HFFc6 (cell line): ENCODE data around the gene ADGRL1. TPM values are rescaled to one million over a fixed set of nuclear protein-coding genes. Genes with fewer than 3 reads are reported as not detected.
"Not testable (repeated sequence)": the region's sequence is repeated elsewhere in the genome, so short reads cannot be mapped to it uniquely, and the experiment has no call there.

Experiments used
- DNase-seq: peaks from one replicate; pipeline ENCODE4 v3.0.0-alpha.2; 2018
- H3K27ac Mint-ChIP-seq: 2 replicates; pipeline ENCODE4 v1.8.0; 2020; ENCODE audit warnings: mild to moderate bottlenecking, mixed read lengths
- H3K27me3 Mint-ChIP-seq: 2 replicates; pipeline ENCODE4 v1.8.0; 2021; ENCODE audit warnings: mild to moderate bottlenecking, moderate library complexity, mixed read lengths; ENCODE audit not compliant: insufficient read depth
- H3K36me3 Mint-ChIP-seq: 2 replicates; pipeline ENCODE4 v1.8.0; 2021; ENCODE audit warnings: low read depth, mixed read lengths
- H3K4me1 Mint-ChIP-seq: 2 replicates; pipeline ENCODE4 v1.8.0; 2020; ENCODE audit warnings: low read depth, mixed read lengths
- H3K4me3 Mint-ChIP-seq: 2 replicates; pipeline ENCODE4 v1.8.0; 2020; ENCODE audit warnings: mild to moderate bottlenecking, moderate library complexity, mixed read lengths
- H3K9me3 Mint-ChIP-seq: 2 replicates; pipeline ENCODE4 v1.8.0; 2020; ENCODE audit warnings: mild to moderate bottlenecking, mixed read lengths
- total RNA-seq, 6 experiments: library from RNA; stranded (reverse); fragmentation: NEBNext Ultra II Directional; extraction: Animal tissue kit (Norgen Biotek cat#: 25700); gene quantifications; 2 replicates in 1 of 6; 3 replicates in 5 of 6; pipeline ENCODE4 v1.2.3, GENCODE V29; 2021
- TF ChIP-seq, protein P1 (sequence below): fragments of 200-600 bp; sonication (generic); IDR thresholded peaks from 2 replicates; pipeline ENCODE4 v1.5.0; 2021; ENCODE audit warnings: antibody characterized with exemption, mild to moderate bottlenecking

The ADGRL1 gene
- total RNA-seq, 6 experiments from 2014 or later, result 1.6 to 2.9 (median 2.2) TPM

DNA sequence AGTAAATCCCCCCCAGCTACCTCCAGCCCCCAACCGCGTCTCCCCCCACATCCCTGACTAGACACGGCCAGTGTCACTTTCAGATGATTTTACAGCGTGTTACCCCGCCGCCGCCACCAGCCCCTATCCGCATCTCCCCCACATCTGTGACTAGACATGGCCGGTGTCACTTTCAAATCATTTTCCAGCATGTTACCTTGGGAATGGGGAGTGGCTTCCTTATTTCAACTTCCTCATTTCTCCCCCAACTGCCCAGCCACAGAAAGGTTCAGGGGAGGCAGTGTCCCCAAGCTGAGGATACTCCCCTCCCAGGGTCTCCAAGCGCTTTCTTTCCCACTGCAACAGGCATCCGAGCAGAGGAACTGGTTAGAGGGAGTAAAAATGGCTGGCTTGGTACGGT lies 18.4 kb downstream of the ADGRL1 start:
- Mint-ChIP-seq H3K27ac (no peak overlapping the region), H3K4me3 (no peak overlapping the region), H3K27me3 (peaks cover 32% of the 10 kb centered on the region), H3K4me1 (no peaks in the 10 kb centered on the region), H3K9me3 (no peaks in the 10 kb centered on the region), H3K36me3 (no peaks in the 10 kb centered on the region)
- TF ChIP-seq, protein P1, sequence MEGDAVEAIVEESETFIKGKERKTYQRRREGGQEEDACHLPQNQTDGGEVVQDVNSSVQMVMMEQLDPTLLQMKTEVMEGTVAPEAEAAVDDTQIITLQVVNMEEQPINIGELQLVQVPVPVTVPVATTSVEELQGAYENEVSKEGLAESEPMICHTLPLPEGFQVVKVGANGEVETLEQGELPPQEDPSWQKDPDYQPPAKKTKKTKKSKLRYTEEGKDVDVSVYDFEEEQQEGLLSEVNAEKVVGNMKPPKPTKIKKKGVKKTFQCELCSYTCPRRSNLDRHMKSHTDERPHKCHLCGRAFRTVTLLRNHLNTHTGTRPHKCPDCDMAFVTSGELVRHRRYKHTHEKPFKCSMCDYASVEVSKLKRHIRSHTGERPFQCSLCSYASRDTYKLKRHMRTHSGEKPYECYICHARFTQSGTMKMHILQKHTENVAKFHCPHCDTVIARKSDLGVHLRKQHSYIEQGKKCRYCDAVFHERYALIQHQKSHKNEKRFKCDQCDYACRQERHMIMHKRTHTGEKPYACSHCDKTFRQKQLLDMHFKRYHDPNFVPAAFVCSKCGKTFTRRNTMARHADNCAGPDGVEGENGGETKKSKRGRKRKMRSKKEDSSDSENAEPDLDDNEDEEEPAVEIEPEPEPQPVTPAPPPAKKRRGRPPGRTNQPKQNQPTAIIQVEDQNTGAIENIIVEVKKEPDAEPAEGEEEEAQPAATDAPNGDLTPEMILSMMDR, result no peak
- DNase-seq, result no peak

DNA sequence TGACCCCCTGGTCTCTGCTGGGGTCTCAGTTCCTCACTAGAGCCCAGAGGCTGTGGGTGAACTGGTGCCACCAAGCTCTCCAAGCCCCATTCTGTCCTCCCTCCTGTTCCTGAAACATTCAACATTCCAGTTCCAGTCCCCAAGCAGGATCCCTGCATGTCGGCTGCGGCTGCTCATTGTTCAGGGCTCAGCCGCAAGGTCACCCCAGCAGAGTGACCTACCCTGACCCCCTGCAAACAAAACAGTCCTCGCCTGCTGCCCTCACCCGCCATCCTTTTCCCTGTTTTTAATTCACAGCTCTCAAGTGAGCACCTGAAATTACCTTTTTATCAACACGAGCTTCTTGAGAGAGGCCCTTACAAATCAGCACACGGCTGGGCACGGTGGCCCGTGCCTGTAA lies 19.3 kb downstream of the ADGRL1 start:
- not testable (repeated sequence) for H3K4me3 Mint-ChIP-seq, DNase-seq, H3K36me3 Mint-ChIP-seq, H3K4me1 Mint-ChIP-seq, H3K9me3 Mint-ChIP-seq, H3K27ac Mint-ChIP-seq
- peaks cover 32% of the 10 kb centered on the region for H3K27me3 Mint-ChIP-seq

DNA sequence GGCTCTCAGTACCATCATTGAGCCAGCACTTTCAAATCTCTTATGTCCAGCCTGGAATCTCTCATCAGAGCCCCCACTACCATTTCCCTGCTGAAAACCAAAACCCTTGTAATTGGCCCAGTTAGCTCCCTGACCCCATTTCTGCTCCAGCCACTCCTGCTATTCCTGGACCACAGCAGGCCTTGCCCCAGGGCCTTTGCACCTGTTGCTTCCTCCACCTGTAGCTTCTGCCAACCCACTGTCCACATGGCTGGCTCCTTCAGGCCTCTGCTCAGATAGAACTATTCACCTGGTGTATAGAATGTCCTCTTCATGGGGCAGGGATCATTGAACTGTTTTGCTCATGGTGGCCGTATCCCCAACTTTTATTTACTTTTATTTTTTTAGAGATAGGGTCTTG lies 20.3 kb downstream of the ADGRL1 start:
- H3K36me3 Mint-ChIP-seq, H3K27ac Mint-ChIP-seq, H3K4me1 Mint-ChIP-seq, H3K9me3 Mint-ChIP-seq, DNase-seq, H3K4me3 Mint-ChIP-seq: not testable (repeated sequence)
- H3K27me3 Mint-ChIP-seq, result peaks cover 31% of the 10 kb centered on the region

DNA sequence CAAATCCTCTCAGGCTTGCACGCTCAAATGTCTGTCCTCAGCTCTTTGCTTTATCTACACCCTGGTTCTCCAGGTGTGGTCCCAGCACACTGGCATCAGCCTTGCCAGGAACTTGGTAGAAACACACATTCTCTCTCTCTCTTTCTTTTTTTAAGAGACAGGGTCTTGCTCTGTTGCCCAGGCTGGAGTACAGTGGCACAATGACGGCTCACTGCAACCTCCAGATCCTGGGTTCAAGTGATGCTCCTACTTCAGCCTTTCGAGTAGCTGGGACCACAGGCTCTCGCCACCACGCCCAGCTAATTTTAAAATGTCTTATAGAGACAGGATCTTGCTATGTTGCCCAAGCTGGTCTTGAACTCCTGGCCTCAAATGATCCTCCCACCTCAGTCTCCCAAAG lies 20.8 kb downstream of the ADGRL1 start:
- H3K9me3 Mint-ChIP-seq, result no peaks in the 10 kb centered on the region
- H3K4me1 Mint-ChIP-seq, result no peaks in the 10 kb centered on the region
- TF ChIP-seq, protein P1, result no peak
- H3K27ac Mint-ChIP-seq, result no peak overlapping the region
- H3K27me3 Mint-ChIP-seq, result peaks cover 31% of the 10 kb centered on the region
- H3K36me3 Mint-ChIP-seq, result no peaks in the 10 kb centered on the region
- DNase-seq, result no peak
- no peak overlapping the region for H3K4me3 Mint-ChIP-seq

DNA sequence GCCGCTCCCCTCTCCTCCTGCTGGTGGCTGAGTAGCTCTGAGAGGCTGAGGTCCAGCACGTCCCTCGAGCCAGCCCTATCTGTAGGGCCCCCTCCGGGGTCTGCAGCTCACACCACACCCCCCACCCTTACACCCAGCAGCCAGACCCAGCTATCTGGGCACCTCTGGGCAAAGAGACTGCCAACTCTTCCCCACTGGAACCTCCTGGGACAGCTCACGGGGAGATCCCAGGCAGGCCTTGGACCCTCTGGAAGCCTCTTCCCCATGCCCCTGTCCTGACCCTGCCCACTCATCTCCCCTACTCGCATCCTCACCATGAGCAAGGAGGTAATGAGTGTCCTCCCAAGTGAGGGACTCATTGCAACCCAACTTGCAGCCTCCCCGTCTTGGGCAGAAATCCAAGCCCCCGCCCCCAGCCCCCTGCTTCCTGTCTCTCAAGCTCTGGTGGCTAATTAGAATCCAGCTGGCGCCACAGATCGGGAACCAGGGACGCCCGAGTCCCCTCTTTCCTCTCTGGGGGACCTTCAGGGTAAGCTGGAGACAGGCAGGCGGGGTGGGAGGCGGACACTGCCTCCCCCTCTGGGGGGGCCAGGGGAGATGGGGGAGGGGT lies 22.1 kb downstream of the ADGRL1 start:
- Mint-ChIP-seq H3K27me3 (peaks cover 29% of the 10 kb centered on the region), H3K4me1 (no peaks in the 10 kb centered on the region), H3K9me3 (no peaks in the 10 kb centered on the region), H3K27ac (no peak overlapping the region), H3K36me3 (no peaks in the 10 kb centered on the region), H3K4me3 (no peak overlapping the region)
- no peak for DNase-seq
- TF ChIP-seq, protein P1, result no peak

DNA sequence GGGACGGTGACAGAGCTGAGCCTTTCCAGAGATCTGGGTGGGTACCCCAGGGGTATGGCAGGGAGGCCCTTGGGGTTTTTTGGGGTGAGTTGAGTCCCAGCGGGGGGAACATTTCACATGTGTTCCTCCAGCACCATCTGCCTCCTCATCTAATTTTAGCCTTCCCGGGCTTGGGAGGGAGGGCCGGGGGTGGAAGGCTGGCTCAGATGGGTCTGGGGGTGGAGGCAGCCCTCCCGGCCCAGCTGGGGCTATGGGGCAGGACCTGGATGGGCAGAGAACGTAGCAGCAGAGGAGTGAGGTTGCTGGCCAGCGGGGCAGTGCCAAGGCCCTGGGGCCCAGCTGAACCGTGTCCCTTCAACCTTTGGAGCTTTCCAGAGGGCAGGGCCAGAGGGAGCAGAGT lies 23.5 kb downstream of the ADGRL1 start:
- no peaks in the 10 kb centered on the region for H3K36me3 Mint-ChIP-seq
- no peak overlapping the region for H3K27ac Mint-ChIP-seq

More for the DNA sequence above, 23.5 kb downstream of the ADGRL1 start:
- Mint-ChIP-seq H3K4me3 (no peak overlapping the region), H3K9me3 (no peaks in the 10 kb centered on the region), H3K4me1 (no peaks in the 10 kb centered on the region), H3K27me3 (peaks cover 23% of the 10 kb centered on the region)
- TF ChIP-seq, protein P1, result no peak
- DNase-seq, result no peak
